Neuronal stem cell (in vitro differentiated cells): Measurements from ENCODE around the gene REXO1.

Source experiments
- DNase-seq: peaks from one replicate; pipeline ENCODE4 v3.0.0-alpha.2; 2013; ENCODE audit warnings: low spot score
- H2AFZ ChIP-seq: one replicate; pipeline ENCODE4 v1.6.1; 2013; ENCODE audit warnings: mild to moderate bottlenecking, low read length, inconsistent platforms
- H2AK5ac ChIP-seq: 2 replicates; pipeline ENCODE4 v1.6.1; 2013; ENCODE audit warnings: low read depth, mild to moderate bottlenecking, inconsistent platforms, low read length, moderate library complexity, mixed read lengths
- H2BK120ac ChIP-seq: 2 replicates; pipeline ENCODE4 v1.6.1; 2013; ENCODE audit warnings: low read depth, mild to moderate bottlenecking, inconsistent platforms, low read length, moderate library complexity, mixed read lengths
- H2BK12ac ChIP-seq: one replicate; pipeline ENCODE4 v1.6.1; 2013; ENCODE audit warnings: low read length, inconsistent platforms
- H2BK15ac ChIP-seq: 2 replicates; pipeline ENCODE4 v1.6.1; 2013; ENCODE audit warnings: mild to moderate bottlenecking, low read length, inconsistent platforms, mixed read lengths
- H2BK5ac ChIP-seq: one replicate; pipeline ENCODE4 v1.6.1; 2013; ENCODE audit warnings: inconsistent platforms, mild to moderate bottlenecking, low read length, moderate library complexity
- H3K14ac ChIP-seq: one replicate; pipeline ENCODE4 v1.6.1; 2013; ENCODE audit warnings: low read length, inconsistent platforms
- H3K18ac ChIP-seq: 2 replicates; pipeline ENCODE4 v1.6.1; 2013; ENCODE audit warnings: low read length, inconsistent platforms
- H3K23ac ChIP-seq: 2 replicates; pipeline ENCODE4 v1.6.1; 2013; ENCODE audit warnings: low read depth, mild to moderate bottlenecking, mixed read lengths, low read length, inconsistent platforms; ENCODE audit not compliant: poor library complexity
- H3K27ac ChIP-seq: replicated peaks from 3 replicates; pipeline ENCODE4 v1.5.1; 2013; ENCODE audit warnings: low read length, inconsistent platforms
- H3K27me3 ChIP-seq, 3 experiments: 2 replicates each; pipeline ENCODE4 v1.6.1; 2013; ENCODE audit warnings: low read length in 3 of 3, mild to moderate bottlenecking in 2 of 3, inconsistent platforms in 1 of 3, low read depth in 1 of 3, mixed read lengths in 1 of 3, moderate library complexity in 1 of 3; ENCODE audit not compliant: control insufficient read depth in 3 of 3, insufficient read depth in 3 of 3
- H3K36me3 ChIP-seq, 2 donors: replicated peaks in 1 of 2; 2 replicates each; pipeline ENCODE4 v1.6.1; 2013; ENCODE audit warnings: low read length in 2 of 2; ENCODE audit not compliant: control insufficient read depth in 2 of 2, insufficient read depth in 2 of 2
- H3K4ac ChIP-seq: 2 replicates; pipeline ENCODE4 v1.6.1; 2013; ENCODE audit warnings: inconsistent platforms, mild to moderate bottlenecking, low read length, moderate library complexity
- H3K4me1 ChIP-seq, 2 donors: 1 replicate in 1 of 2; 2 replicates in 1 of 2; pipeline ENCODE4 v1.6.1; 2013; ENCODE audit warnings: low read length in 2 of 2, low read depth in 1 of 2; ENCODE audit not compliant: control insufficient read depth in 2 of 2, insufficient read depth in 1 of 2
- H3K4me2 ChIP-seq: one replicate; pipeline ENCODE4 v1.6.1; 2013; ENCODE audit warnings: mild to moderate bottlenecking, low read length, inconsistent platforms; ENCODE audit not compliant: insufficient read depth, poor library complexity, severe bottlenecking
- H3K4me3 ChIP-seq, 2 donors: 2 replicates each; pipeline ENCODE4 v1.5.1; 2013; ENCODE audit warnings: low read length in 2 of 2, mild to moderate bottlenecking in 2 of 2, inconsistent platforms in 1 of 2, moderate library complexity in 1 of 2
- H3K79me1 ChIP-seq: one replicate; pipeline ENCODE4 v1.6.1; 2013; ENCODE audit warnings: low read depth, mild to moderate bottlenecking, inconsistent platforms, low read length, moderate library complexity
- H3K9ac ChIP-seq: one replicate; pipeline ENCODE4 v1.6.1; 2013; ENCODE audit warnings: mild to moderate bottlenecking, low read depth, low read length, inconsistent platforms; ENCODE audit not compliant: poor library complexity
- H3K9me3 ChIP-seq, 2 donors: replicated peaks in 1 of 2; 2 replicates each; pipeline versions ENCODE3 to v1.6.1; 2013; ENCODE audit warnings: low read length in 2 of 2, mild to moderate bottlenecking in 2 of 2, inconsistent platforms in 1 of 2, low read depth in 1 of 2, mixed read lengths in 1 of 2, moderate library complexity in 1 of 2; ENCODE audit not compliant: control insufficient read depth in 2 of 2, insufficient read depth in 1 of 2
- H4K8ac ChIP-seq: one replicate; pipeline ENCODE4 v1.6.1; 2013; ENCODE audit warnings: low read depth, mild to moderate bottlenecking, inconsistent platforms, low read length, moderate library complexity
- H4K91ac ChIP-seq: one replicate; pipeline ENCODE4 v1.6.1; 2013; ENCODE audit warnings: low read length, low read depth, mild to moderate bottlenecking, inconsistent platforms; ENCODE audit not compliant: poor library complexity
- WGBS, 2 donors: extraction: QIAGEN DNeasy Blood & Tissue Kit; methylation state at CpG; one replicate each; pipeline ENCODE4 v1.1.7; 2013; ENCODE audit warnings: missing lambda C conversion rate in 2 of 2, mixed read lengths in 1 of 2; ENCODE audit not compliant: insufficient read length in 2 of 2, insufficient replicate concordance in 1 of 2; ENCODE audit errors: extremely low coverage in 2 of 2; 5-methylcytosine and 5-hydroxymethylcytosine counted together

REXO1 gene

GRCh38 chr19:1863638-1864479 is 15.6 kb upstream of the REXO1 start:
- Histone ChIP-seq H3K4ac (no peak overlapping the region), H3K27me3 (peaks cover 7 to 39% (median 22%) of the 10 kb centered on the region in 3 experiments), H3K36me3 (no peaks in the 10 kb centered on the region), H3K27ac (peak overlapping the region; percentile 76), H3K79me1 (peaks cover 14% of the 10 kb centered on the region), H3K23ac (peak overlapping the region; percentile 91), H2BK120ac (no peak overlapping the region), H2AK5ac (peak overlapping the region; percentile 90), H2AFZ (peak overlapping the region; percentile 97), H3K4me1 (peaks cover 27 to 40% of the 10 kb centered on the region in 2 donors), H3K9me3 (no peaks in the 10 kb centered on the region), H2BK15ac (peak overlapping the region; percentile 53), H4K91ac (no peak overlapping the region), H2BK12ac (no peak overlapping the region), H4K8ac (no peak overlapping the region), H2BK5ac (peak overlapping the region; percentile 99), H3K4me3 (peak overlapping the region; percentile 90 to 95), H3K4me2 (peak overlapping the region; percentile 97), H3K14ac (no peak overlapping the region), H3K9ac (peak overlapping the region; percentile 81), H3K18ac (peak overlapping the region; percentile 95)
- DNase-seq, result peak; percentile 94
- WGBS, 2 donors, result no CpG with 5 or more reads among the region's 115 CpGs

- Histone ChIP-seq H2BK5ac (peak within 1 kb of the TSS; percentile 99), H2BK120ac (no peak within 1 kb of the TSS), H3K36me3 (no peaks in the 10 kb centered on the region), H3K79me1 (peaks cover 15% of the 10 kb centered on the region), H3K14ac (no peak within 1 kb of the TSS), H4K8ac (no peak within 1 kb of the TSS), H3K4me3 (peak within 1 kb of the TSS; percentile 90 to 95), H3K9me3 (no peaks in the 10 kb centered on the region), H4K91ac (no peak within 1 kb of the TSS), H2AK5ac (peak within 1 kb of the TSS; percentile 90), H3K27ac (peak within 1 kb of the TSS; percentile 76), H2BK12ac (no peak within 1 kb of the TSS), H2BK15ac (peak within 1 kb of the TSS; percentile 53), H3K9ac (peak within 1 kb of the TSS; percentile 88), H2AFZ (peak within 1 kb of the TSS; percentile 97), H3K4me2 (peak within 1 kb of the TSS; percentile 97), H3K4me1 (peaks cover 29 to 45% of the 10 kb centered on the region in 2 donors), H3K4ac (no peak within 1 kb of the TSS), H3K27me3 (peaks cover 7 to 44% (median 22%) of the 10 kb centered on the region in 3 experiments), H3K18ac (peak within 1 kb of the TSS; percentile 95), H3K23ac (peak within 1 kb of the TSS; percentile 91)
- no CpG with 5 or more reads among the region's 63 CpGs for WGBS, 2 donors
- DNase-seq, result no peak
These were observed 15.0 kb upstream of the REXO1 start, which contains the start of gene KLF16 for GRCh38 chr19:1863328-1863637. TSS of gene KLF16 (minus strand) at chr19:1863579. CDS start at chr19:1863497, 82 bp downstream.

GRCh38 chr19:1862424-1863327 is 14.4 kb upstream of the REXO1 start:
- Histone ChIP-seq H3K36me3 (no peaks in the 10 kb centered on the region), H3K9ac (peak overlapping the region; percentile 88), H2AFZ (peak overlapping the region; percentile 87), H3K27ac (no peak overlapping the region), H3K4me3 (peak overlapping the region; percentile 90 to 95), H2AK5ac (peak overlapping the region; percentile 84), H3K4me1 (peaks cover 32 to 48% of the 10 kb centered on the region in 2 donors), H4K91ac (no peak overlapping the region), H3K23ac (peak overlapping the region; percentile 80), H3K4ac (no peak overlapping the region), H3K4me2 (peak overlapping the region; percentile 97), H3K18ac (peak overlapping the region; percentile 81), H2BK12ac (no peak overlapping the region), H2BK120ac (no peak overlapping the region), H3K79me1 (peaks cover 15% of the 10 kb centered on the region), H4K8ac (no peak overlapping the region), H3K14ac (no peak overlapping the region), H3K27me3 (peaks cover 7 to 50% (median 22%) of the 10 kb centered on the region in 3 experiments), H3K9me3 (no peaks in the 10 kb centered on the region), H2BK15ac (no peak overlapping the region), H2BK5ac (peak overlapping the region; percentile 87)
- no CpG with 5 or more reads among the region's 109 CpGs for WGBS, 2 donors
- no peak for DNase-seq
